Ramos (cell line): ENCODE measurements around the gene RNF13.
"Not testable (repeated sequence)": the region's sequence is repeated elsewhere in the genome, so short reads cannot be mapped to it uniquely, and the experiment has no call there.

ENCODE experiments used
- in situ Hi-C: fragments of 300-500 bp; cut with MboI; formaldehyde crosslinking; loops from one replicate; pipeline ENCODE4 v1.14.3; 2022; ENCODE audit warnings: low sequenced_read_pairs; ENCODE audit not compliant: unreplicated experiment

RNF13 gene

GRCh38 chr3:149833241-149833640 lies 20.2 kb downstream of the RNF13 start:
- in situ Hi-C loops, result no loop called here

GRCh38 chr3:149838491-149838890 lies 25.5 kb downstream of the RNF13 start:
- in situ Hi-C loops, result not testable (repeated sequence)

GRCh38 chr3:149839469-149839868 lies 26.5 kb downstream of the RNF13 start:
- in situ Hi-C loops, result not testable (repeated sequence)

- in situ Hi-C loops, result no loop called here
These were observed 26.9 kb downstream of the RNF13 start for GRCh38 chr3:149839896-149840295.

GRCh38 chr3:149843502-149843901 lies 30.5 kb downstream of the RNF13 start:
- in situ Hi-C loops, result no loop called here

GRCh38 chr3:149844091-149844490 lies 31.1 kb downstream of the RNF13 start:
- in situ Hi-C loops, result no loop called here

- in situ Hi-C loops, result no loop called here
These were observed 32.7 kb downstream of the RNF13 start for GRCh38 chr3:149845570-149846244.

- in situ Hi-C loops, result no loop called here
These were observed 35.2 kb downstream of the RNF13 start for GRCh38 chr3:149848238-149848637.

- in situ Hi-C loops, result no loop called here
These were observed 35.7 kb downstream of the RNF13 start for GRCh38 chr3:149848688-149849087.

GRCh38 chr3:149850787-149851584 lies 38.0 kb downstream of the RNF13 start:
- in situ Hi-C loops, result no loop called here

- in situ Hi-C loops, result no loop called here
These were observed 45.9 kb downstream of the RNF13 start for GRCh38 chr3:149858911-149859310.

GRCh38 chr3:149860881-149861280 lies 47.9 kb downstream of the RNF13 start:
- in situ Hi-C loops, result no loop called here

- in situ Hi-C loops, result no loop called here
These were observed 54.5 kb downstream of the RNF13 start for GRCh38 chr3:149867563-149867962.

GRCh38 chr3:149871855-149872254 lies 58.8 kb downstream of the RNF13 start:
- in situ Hi-C loops, result no loop called here

- in situ Hi-C loops, result no loop called here
These were observed 59.6 kb downstream of the RNF13 start for GRCh38 chr3:149872589-149872988.

- in situ Hi-C loops, result no loop called here
These were observed 64.7 kb downstream of the RNF13 start for GRCh38 chr3:149877668-149878067.

- in situ Hi-C loops, result no loop called here
These were observed 66.9 kb downstream of the RNF13 start for GRCh38 chr3:149879872-149880271.

GRCh38 chr3:149881879-149882278 lies 68.9 kb downstream of the RNF13 start:
- in situ Hi-C loops, result no loop called here

GRCh38 chr3:149883134-149883533 lies 70.1 kb downstream of the RNF13 start:
- in situ Hi-C loops, result no loop called here

GRCh38 chr3:149883860-149884259 lies 70.8 kb downstream of the RNF13 start:
- in situ Hi-C loops, result not testable (repeated sequence)

- in situ Hi-C loops, result not testable (repeated sequence)
These were observed 71.8 kb downstream of the RNF13 start for GRCh38 chr3:149884848-149885247.

GRCh38 chr3:149886957-149887356 lies 73.9 kb downstream of the RNF13 start:
- in situ Hi-C loops, result no loop called here
